G401 (cell line): Measurements from ENCODE around the gene SHROOM3. TPM values are rescaled to one million over a fixed set of nuclear protein-coding genes. Genes with fewer than 3 reads are reported as not detected.

Experiments used
- DNase-seq: peaks from one replicate; pipeline ENCODE4 v3.0.0-alpha.2; 2015; ENCODE audit warnings: low spot score
- in situ Hi-C: cut with HindIII; loops from 2 replicates; pipeline ENCODE4 v1.10.0; 2016; ENCODE audit warnings: low sequenced_read_pairs, mixed read lengths
- total RNA-seq: library from RNA; depleted of rRNA; stranded (reverse); fragments of >200 nt; shearing (Covaris generic); gene quantifications from 2 replicates; pipeline ENCODE4 v1.2.3, GENCODE V29; 2014

Gene SHROOM3
- total RNA-seq, 1 experiment from 2014 or later = 58.4 TPM

DNA sequence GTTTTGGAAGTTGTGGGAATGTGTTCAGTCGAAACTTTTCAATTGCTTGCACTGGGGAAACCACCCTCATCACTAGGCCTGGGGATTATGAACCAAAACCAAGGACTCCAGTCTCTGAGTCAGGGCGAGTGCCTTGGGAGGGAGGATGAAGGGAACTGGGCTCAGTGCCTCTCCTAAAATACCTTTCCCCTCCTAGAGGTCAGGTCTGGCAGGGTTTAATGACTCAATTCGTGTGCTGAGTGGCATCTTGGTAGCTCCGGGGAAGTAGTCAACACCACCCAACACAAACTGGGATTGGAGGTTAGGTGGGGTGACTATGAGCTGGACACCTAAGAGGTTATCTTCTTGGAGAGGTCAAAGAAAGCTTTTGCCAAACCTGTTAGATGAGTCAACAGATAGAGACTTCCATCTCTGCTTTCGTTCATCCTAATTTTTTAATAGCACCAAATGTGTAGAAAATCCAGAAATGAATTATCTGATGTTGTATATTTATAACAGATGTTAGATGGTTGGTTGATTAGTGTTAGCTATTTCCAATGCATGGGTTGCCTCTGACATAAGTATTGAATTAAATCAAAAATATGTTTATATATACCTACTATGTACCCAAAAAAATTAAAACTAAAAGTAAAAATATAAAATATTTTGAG lies 202.8 kb downstream of the SHROOM3 start:
- DNase-seq = no peak
- in situ Hi-C loops = no loop called here

DNA sequence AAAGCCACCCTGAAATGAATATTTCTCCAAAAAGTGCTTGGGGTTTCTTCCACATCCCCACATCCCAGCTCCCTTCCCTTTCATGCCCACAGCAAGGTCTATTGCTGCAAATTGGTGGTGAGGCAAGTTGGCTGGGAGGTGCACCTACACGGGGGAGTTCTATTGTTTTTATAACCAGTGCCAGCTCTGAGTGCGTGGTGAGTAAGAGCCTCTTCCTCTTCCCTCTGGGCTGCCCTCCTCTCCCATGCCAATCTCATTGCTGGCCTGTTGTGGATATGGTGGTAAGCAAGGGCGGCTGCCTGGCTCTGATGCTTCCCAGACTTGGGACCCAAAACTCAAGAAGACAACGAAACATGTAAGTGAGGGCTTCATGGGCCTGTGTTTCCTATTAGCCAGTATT lies 204.3 kb downstream of the SHROOM3 start:
- DNase-seq = no peak
- in situ Hi-C loops = no loop called here

DNA sequence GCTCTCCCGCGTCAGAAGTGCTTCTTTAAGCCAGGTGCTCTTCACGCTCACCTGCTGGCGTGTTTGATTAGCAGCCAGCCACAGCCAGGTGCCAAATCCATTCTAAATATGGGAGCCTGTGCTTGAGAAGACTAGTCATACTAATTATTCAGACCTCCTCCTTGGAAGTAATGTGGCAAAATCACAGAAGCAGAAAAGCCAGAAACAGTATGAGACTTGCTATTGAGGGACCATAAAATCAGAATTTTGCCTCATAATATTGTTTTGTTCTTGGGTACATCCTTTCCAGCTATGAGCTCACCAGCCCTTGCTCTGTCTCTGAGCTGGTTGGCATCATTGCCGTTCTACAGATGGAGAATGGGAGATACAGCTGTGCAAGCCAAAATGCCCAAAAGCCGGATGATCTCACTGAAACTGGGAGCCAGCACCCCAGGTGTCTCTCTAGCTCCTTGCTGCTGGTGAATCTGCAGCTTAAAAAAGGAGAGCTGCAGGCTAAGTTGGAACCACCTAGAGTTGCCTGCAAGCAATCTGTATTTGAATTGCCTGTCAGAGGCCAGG lies 205.4 kb downstream of the SHROOM3 start:
- peak; percentile 94 for DNase-seq
- in situ Hi-C loops = no loop called here

DNA sequence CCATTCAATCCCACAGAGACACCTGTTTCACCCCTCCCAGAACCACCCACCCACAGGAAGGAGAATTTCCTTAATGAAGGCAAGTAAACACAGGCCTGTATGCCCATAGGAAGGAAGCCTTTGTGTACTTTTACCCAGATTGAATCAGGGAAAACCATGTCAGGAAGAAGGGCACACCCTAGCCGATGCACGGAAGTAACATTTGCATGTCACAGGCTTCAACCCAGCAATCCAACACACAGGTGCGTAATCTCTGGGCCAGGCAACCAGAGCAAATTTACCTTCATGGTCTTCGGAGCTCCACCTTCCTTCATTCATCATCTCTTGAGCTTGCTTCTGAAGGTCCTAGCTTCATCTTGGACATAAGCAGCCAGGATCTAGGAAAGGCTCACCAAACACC lies 206.3 kb downstream of the SHROOM3 start:
- DNase-seq = no peak
- in situ Hi-C loops = no loop called here

DNA sequence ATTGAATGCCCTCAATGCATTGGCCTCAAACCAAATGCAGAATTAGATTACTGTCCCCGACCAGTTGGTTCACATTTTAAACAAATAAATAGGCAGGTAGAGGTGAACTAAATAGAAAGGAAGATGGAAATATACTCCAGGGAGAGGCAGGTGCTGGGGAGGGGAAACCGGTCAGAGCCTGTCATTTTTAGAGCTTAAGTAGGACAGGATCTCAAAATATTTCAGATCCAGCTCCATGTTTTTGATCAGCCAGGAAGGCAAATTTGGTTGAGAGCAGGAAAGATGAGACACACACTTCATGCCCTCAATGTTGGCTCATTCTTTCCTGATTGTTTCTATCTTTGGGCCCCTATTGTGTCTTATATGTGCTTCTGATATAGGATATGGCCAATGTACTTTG lies 206.7 kb downstream of the SHROOM3 start:
- in situ Hi-C loops = no loop called here

DNA sequence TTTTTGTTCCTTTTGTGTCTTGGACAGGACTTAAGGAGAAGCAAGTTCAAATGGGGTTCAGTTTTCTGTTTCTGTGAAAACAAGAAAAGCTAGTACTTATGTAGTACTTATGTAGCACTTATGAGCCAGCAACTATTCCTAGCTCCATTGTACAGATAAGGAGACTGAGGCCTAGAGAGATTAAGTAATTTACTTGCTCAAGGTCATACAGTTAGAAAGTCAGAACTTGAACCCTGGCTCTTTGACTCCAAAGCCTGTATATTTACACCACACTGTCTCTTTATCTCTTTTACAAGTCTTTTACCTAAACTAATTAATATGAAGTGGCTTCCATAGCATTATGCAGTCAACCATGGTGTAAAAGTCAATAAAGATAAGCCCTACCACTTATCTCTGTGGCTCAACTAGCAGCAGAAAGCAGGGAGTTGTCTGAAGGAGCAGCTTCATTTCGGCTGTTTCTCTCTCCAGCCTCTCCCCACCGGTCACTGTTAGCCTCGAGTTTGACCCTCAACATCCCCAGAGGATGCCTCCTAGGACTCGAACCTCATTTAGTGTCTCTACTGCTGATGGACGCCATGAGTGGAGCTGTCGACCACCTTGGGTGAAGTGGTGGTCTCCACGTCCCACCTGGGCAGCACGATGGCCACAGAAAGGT lies 209.9 kb downstream of the SHROOM3 start:
- in situ Hi-C loops = no loop called here
- DNase-seq = no peak

More for the DNA sequence above, 206.7 kb downstream of the SHROOM3 start:
- peak; percentile 54 for DNase-seq

DNA sequence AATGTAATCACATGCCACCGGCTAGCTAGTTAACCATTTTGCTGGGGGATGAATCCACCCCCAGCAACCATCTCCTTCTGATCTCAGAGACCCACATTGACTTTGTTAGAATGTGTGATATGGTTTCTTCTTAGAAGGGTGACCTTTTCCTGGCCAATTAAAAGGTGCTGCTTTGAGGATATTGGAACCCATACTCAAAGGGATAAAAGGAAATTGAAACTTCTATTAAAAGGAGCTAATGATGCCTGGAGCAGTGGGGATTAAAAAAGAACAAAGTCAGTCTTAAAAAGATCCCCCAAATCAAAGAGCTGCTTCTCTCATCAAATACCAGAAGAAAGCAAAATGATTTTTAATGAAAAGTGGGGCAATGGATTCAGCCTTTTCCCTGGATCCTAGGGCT lies 214.1 kb downstream of the SHROOM3 start:
- DNase-seq = no peak
- in situ Hi-C loops = no loop called here

DNA sequence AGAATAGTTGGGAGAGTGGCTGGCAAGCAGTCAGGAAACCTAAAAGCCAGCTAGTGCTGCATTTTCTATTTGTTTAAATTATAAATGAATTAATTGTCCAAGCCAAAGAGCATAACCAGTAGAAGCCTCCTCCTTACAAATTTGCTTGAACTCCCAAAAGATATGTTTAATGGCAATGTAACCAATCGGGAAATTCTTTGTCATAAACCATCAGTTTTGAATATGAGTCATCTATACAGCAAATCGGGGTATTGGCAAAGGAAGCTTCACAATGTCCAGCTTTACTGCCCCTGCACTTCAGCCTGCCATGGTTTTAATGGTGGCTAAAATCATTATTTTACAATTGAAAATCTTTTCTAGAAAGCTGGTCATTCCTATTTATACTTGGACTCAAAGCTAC lies 216.6 kb downstream of the SHROOM3 start:
- in situ Hi-C loops = no loop called here
- no peak for DNase-seq

DNA sequence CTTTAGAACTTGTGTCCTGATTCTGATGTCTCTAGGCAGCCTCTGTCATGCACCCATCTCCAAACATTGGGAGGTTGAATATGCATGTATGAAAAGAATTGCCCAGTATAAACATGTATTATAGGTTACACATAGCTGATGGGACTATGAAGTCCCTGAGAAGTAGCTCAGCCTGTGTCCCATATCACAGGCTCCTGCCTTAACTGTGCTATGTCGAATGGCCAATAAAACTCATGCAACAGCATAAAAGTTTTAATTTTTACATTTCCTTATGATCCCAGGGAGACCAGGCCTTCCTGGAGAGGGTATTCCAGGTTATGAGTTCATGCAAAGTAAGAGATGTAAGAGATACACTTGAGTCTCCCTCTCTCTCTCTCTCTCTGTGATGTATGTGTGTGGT lies 217.4 kb downstream of the SHROOM3 start:
- in situ Hi-C loops = no loop called here
- no peak for DNase-seq

DNA sequence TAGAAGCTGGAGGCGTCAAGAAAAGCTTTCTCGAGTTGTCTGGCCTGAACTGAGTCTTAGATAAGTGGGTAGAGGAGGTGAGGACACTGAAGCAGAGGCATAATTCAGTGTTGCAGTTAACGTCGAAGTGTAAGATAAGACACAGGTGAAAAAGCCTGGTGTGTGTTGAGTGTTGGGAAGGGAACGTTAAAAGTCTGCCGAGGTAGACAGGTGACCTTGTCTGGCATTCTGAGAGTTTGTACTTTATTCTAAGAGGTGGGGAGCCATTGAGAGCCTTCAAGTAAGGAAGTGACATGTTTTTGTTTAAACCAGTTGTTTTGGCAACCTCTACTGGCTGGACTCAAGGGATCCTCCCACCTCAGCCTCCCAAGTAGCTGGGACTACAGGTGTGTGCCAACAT lies 219.1 kb downstream of the SHROOM3 start:
- DNase-seq = no peak
- in situ Hi-C loops = no loop called here

DNA sequence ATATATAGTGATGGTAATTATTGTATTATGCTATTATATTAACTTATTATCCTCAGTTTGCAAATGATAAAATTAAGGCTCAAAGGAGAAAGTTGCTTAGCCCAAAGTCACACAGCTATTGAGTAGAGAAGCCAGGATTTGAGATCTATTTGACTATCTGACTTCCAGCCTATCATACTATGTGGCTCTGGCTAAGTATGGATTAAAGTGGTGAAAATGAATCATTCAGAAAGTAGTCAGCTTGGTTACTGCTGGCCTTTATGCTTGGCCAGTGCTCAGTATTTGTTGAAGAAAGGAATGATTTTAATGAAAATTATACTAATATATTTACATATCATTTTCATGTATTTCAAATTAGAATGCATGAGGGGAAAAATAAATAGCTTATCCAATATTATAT lies 219.8 kb downstream of the SHROOM3 start:
- in situ Hi-C loops = no loop called here
- DNase-seq = no peak

DNA sequence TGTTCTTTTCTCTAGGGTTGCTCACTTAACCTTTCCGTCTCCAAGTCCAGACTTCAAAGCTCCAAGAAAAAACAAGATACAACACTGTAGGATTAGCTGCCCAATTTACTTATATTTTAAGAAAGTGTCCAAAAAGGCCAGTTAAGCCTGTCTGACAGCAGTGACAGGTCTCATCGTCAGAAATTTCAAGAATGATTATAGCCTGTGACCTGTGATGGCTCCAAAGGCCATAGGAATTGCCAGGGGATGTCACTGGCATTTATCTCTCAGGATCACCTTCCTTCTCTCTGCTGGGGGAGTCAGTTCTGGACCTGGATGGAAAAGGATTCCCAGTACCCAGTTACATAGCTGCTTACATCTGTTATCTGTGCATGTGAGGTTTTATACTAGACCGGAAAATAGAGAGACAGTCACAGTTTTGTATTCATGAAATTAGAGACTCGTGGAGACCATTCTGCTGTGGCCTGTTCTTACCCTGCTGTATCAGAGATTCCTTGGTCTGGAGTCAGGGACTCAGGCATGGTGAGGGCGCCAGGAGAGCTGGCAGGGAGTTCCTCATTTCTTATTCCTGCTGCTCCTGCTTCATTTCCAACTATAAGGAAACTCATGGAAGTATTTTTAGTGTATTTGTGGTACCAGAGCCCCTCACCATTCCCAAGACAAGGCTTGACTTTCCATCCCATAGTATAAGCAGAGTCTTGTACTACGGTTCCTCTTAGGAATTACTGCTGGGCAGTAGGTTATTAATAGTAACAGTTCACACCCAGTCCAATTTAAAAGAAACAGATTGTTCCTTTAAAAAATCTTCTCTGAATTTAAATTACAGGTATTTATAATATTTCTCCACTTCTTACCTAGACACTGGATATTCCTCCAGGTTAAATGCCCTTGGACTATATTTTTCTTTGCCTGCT lies 220.8 kb downstream of the SHROOM3 start:
- in situ Hi-C loops = no loop called here
- peak; percentile 61 for DNase-seq

DNA sequence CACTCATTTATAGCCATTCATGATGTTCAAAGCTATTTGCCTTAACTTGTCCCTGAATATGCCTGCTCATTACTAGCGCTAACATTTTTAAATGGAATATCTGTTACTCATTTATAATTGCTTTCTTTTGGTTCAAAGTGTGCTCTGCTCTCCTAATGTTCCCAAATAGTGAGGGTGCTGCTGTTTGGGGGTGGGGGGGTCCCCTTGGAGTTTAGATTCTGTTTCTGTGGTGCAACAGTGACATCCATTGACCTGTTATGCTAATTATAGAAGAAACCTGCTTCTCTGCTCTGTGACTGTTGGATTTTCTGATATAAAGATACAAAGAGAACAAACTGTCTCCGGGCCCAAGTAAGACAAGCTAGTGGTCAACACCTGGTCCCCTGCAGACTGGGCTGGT lies 222.4 kb downstream of the SHROOM3 start:
- DNase-seq = no peak
- in situ Hi-C loops = no loop called here

DNA sequence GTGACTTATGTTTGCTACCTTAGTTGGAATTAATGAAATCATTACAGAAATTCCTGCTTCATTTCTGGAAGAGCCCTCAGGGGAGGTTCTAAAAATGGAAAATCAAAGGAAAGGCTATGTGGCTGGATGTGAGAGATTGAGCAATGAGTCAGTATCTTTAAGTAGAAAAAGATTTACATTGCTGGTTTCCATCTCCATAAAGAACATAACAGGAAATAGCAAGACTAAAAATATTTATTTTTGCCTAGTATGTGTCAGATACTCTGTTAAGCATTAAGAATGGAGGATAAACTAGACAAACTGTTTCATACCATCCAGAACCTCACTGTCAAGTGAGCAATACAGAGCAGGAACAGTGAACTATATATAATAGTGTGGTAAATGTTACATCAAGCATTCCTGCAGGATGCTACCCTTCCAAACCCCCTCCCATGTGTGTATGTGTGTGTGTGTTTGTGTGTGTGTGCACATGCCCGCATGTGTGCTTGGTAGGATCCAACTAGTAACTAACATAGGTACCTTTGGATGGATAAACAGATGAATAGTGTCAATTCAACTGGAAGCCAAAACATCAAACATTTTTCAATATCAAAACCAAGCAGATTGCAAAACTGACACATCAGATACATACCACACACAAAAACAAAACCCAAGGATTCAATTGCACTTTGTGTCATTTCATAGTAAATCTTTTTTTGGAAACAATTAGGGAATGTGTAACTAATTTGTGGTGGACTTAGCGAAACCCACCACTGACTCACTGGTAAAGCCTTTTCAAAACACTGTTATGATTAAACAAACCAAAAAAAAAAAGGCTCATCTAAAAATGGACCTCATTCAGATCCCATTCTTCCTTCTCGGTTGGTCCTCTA lies 223.4 kb downstream of the SHROOM3 start:
- in situ Hi-C loops = no loop called here
- no peak for DNase-seq

DNA sequence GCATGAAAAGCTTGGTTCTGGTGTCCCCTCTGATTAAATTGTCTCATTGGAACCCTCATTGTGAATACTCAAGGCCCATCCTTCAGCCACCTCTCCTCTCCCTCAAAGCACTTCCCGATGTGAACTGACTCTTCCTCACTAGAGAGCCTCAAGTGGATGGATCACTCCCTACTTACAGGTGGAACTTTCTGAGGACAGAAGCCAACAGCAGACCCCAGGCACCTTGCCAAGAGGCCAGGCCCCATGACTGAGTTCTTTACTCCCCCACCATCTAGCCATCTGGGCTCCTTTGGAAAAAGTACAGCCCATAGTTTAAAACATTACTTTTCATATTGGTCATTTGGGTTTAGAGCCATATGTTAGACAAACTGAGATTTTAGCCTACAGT lies 224.1 kb downstream of the SHROOM3 start:
- in situ Hi-C loops = no loop called here

DNA sequence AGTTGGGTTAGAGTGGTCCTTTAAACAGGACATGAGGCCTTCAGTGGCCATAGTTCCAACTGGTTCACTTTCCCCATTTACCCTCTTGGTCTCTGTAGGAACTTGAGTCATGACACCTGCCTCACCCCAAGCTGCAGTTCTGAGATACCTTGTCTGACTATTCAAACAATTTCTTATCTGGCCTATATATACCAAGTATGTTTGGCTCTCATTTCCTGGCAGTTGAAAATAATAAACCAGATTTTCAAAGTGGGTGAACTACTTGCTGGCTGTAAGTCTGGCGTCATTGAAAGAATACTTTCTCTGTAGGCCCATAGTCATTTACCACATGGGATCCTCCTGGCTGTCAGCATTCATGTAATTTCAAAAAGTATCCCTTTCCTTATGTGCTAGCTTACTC lies 228.8 kb downstream of the SHROOM3 start:
- DNase-seq = no peak
- in situ Hi-C loops = no loop called here

More for the DNA sequence above, 224.1 kb downstream of the SHROOM3 start:
- no peak for DNase-seq

DNA sequence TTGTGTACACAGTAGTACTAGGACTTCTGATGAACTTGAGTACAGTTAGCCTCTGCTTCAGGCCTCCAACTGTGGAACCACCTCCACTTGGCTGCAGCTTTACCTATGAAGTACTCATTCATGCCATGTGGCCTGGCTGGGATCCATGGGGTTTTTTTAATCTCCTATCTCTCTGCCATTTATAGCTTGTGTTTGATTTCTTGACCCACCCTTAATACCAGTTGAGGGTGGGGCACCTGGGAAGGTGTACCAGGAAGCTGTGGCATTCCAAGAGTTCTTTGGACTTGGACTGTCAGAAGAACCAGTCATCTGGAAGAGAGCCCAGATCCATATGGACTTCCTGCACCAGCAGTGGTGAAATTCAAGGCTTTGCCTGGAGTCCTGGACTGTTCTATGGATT lies 230.1 kb downstream of the SHROOM3 start:
- DNase-seq = no peak
- in situ Hi-C loops = no loop called here

DNA sequence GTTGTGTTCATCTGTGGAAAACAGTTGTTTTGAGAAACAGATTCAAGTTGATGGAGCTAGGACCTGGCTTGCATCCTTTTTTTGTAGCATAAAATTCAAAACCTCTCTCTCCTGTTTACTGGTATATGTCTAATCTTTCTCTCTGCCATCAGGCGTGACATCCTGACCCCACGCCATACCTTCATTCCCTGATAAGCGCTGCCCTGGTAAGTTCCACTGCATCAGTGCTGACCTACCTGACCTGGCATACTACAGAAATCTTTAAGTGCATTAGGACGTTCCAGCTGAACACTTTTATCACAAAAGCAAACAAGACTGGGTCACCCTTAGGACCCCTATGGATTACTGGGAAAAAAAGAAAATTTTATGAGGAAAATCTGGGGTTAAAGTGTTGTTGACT lies 230.7 kb downstream of the SHROOM3 start:
- in situ Hi-C loops = no loop called here
- no peak for DNase-seq

DNA sequence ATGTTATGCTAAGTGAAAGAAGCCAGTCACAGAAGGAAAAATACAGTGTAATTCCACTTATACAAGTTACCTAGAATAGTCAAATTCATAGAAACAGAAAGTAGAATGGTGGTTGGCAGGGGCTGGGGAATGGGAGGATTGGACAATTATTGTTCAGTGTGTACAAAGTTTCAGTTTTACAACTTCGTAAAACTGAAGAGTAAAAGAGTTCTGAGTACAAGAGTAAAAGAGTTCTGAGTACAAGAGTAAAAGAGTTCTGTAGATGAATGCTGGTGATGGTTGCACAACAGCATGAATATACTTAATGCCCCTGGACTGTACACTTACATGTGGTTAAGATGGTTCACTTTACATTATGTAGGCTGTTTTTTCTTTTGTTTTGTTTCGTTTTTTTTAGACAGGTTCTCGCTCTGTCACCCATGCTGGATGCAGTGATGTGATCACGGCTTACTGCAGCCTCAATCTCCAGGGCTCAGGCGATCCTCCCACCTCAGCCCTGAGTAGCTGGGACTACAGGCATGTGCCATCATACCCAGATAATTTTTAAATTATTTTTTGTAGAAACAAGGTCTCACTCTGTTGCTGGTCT lies 232.0 kb downstream of the SHROOM3 start:
- no peak for DNase-seq
- in situ Hi-C loops = no loop called here
